BE2C (cell line): ENCODE data around the gene DPP10.

Experiments
- DNase-seq: peaks from one replicate; pipeline ENCODE4 v3.0.0-alpha.2; 2020
- H3K27me3 ChIP-seq: fragments of 250-450 bp; sonication (Bioruptor Pico); 2 replicates; pipeline ENCODE4 v1.5.1; 2020; ENCODE audit warnings: mild to moderate bottlenecking
- H3K36me3 ChIP-seq: fragments of 250-450 bp; sonication (Bioruptor Pico); 2 replicates; pipeline ENCODE4 v1.5.1; 2020; ENCODE audit warnings: mild to moderate bottlenecking
- H3K4me1 ChIP-seq: fragments of 250-450 bp; sonication (Bioruptor Pico); 2 replicates; pipeline ENCODE4 v1.5.1; 2020
- H3K4me3 ChIP-seq: 2 replicates; pipeline ENCODE4 v1.5.1; 2011; ENCODE audit warnings: low read depth, low read length
- H3K9me3 ChIP-seq: fragments of 250-450 bp; sonication (Bioruptor Pico); 2 replicates; pipeline ENCODE4 v1.5.1; 2020
- TF ChIP-seq, protein P1 (sequence below): IDR thresholded peaks from 2 replicates; pipeline ENCODE4 v1.5.1; 2012; ENCODE audit warnings: mild to moderate bottlenecking, low read depth, low read length

Gene DPP10

DNA sequence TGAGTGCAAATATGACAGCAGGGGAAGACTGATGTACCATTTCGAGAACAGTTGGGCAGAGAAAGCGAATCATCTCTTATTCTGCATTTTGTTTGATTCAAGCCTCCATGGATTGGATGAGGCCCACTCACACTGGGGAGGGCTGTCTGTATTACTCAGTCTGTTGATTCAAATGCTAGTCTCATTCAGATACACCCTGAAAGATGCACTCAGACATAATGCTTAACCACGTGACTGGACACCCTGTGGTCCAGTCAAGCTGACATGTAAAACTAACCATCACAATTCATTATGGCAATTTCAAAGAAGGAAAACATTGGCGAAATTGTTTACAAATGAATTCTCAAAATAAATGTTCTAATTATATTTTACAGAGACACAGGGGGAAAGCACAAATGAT, 1210.2 kb downstream of the DPP10 start:
- Histone ChIP-seq H3K4me1 (no peaks in the 10 kb centered on the region), H3K27me3 (no peaks in the 10 kb centered on the region), H3K9me3 (no peaks in the 10 kb centered on the region), H3K36me3 (no peaks in the 10 kb centered on the region), H3K4me3 (no peak overlapping the region)
- TF ChIP-seq, protein P1, sequence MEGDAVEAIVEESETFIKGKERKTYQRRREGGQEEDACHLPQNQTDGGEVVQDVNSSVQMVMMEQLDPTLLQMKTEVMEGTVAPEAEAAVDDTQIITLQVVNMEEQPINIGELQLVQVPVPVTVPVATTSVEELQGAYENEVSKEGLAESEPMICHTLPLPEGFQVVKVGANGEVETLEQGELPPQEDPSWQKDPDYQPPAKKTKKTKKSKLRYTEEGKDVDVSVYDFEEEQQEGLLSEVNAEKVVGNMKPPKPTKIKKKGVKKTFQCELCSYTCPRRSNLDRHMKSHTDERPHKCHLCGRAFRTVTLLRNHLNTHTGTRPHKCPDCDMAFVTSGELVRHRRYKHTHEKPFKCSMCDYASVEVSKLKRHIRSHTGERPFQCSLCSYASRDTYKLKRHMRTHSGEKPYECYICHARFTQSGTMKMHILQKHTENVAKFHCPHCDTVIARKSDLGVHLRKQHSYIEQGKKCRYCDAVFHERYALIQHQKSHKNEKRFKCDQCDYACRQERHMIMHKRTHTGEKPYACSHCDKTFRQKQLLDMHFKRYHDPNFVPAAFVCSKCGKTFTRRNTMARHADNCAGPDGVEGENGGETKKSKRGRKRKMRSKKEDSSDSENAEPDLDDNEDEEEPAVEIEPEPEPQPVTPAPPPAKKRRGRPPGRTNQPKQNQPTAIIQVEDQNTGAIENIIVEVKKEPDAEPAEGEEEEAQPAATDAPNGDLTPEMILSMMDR, result no peak
- no peak for DNase-seq

DNA sequence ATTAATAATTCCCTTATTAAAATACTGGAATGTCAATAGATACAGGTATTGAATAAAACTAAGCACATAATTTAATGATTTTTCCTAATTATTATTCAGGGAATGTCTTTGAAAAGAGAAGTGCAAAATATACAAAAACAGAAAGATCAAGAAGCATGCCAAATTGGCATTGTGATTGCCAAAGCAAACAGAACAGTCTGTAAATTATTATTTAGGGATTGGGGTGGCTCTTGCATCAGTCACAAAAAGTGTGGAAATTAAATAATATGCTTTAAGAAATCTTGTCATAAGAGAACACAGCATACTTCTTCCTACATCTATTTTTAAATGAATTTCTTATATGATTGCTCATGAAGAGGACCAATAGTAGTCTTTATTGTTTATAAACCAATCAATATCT, 1211.9 kb downstream of the DPP10 start:
- Histone ChIP-seq H3K9me3 (no peaks in the 10 kb centered on the region), H3K27me3 (no peaks in the 10 kb centered on the region), H3K4me1 (no peaks in the 10 kb centered on the region), H3K36me3 (no peaks in the 10 kb centered on the region), H3K4me3 (no peak overlapping the region)
- DNase-seq, result no peak
- TF ChIP-seq, protein P1, result no peak

DNA sequence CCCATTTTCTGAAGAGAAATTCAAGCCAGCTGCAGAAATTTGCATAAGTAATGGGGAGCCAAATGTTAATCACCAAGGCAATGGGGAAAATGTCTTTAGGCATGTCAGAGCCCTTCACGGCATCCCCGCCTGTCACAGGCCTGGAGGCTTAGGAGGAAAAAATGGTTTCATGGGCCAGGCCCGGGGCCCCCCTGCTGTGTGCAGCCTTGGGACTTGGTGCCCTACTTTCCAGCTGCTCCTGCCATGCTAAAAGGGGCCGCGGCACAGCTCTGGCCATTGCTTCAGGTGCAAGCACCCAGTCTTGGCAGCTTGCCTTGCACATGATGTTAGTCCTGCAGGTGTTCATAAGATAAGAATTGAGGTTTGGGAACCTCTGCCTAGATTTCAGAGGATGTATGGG, 1235.7 kb downstream of the DPP10 start:
- no peak overlapping the region for H3K4me3 ChIP-seq
- TF ChIP-seq, protein P1, result no peak
- H3K27me3 ChIP-seq, result no peaks in the 10 kb centered on the region
- H3K4me1 ChIP-seq, result no peaks in the 10 kb centered on the region
- DNase-seq, result no peak
- no peaks in the 10 kb centered on the region for H3K9me3 ChIP-seq
- H3K36me3 ChIP-seq, result no peaks in the 10 kb centered on the region

DNA sequence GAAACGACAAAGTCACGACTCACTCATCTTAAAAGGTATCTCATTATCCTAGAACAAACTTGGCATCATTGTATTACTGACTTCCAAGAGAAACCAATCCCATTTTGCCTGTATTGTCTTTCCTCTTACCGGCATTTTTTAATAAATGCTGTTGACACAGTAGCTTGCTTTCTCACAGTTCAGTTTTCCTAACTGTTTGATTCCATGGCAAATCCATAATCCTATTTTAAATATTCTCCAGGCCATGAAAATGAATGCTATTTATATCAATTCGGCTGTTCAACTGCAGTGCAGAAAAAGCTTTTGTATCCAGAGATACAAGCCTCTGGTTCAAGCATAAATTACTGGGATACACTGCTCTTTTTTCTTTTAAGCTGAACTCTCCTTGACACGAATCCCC, 1241.9 kb downstream of the DPP10 start:
- H3K36me3 ChIP-seq, result no peaks in the 10 kb centered on the region
- H3K27me3 ChIP-seq, result no peaks in the 10 kb centered on the region
- H3K4me3 ChIP-seq, result no peak overlapping the region
- no peaks in the 10 kb centered on the region for H3K9me3 ChIP-seq
- no peak for DNase-seq
- H3K4me1 ChIP-seq, result no peaks in the 10 kb centered on the region
- TF ChIP-seq, protein P1, result no peak

DNA sequence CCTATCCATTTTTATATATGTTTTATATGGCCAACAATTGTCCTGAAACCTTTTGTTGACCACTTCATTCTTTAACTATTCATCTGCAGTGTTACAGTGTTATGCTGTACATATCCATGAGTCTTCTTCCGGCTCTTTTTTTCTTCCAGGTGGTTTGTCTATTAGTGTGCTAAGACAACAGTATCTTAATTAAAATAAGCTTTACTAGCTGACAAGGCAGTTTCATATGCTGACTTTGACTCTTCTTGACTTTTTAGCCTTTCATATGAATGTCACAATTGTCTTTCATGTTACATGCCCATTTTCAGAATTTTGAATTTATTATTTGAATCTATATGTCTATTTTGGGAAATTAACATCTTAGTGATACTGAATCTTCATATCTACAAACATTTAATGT, 1249.0 kb downstream of the DPP10 start:
- Histone ChIP-seq H3K9me3 (no peaks in the 10 kb centered on the region), H3K27me3 (no peaks in the 10 kb centered on the region), H3K4me1 (no peaks in the 10 kb centered on the region), H3K36me3 (no peaks in the 10 kb centered on the region), H3K4me3 (no peak overlapping the region)
- DNase-seq, result no peak
- TF ChIP-seq, protein P1, result no peak

DNA sequence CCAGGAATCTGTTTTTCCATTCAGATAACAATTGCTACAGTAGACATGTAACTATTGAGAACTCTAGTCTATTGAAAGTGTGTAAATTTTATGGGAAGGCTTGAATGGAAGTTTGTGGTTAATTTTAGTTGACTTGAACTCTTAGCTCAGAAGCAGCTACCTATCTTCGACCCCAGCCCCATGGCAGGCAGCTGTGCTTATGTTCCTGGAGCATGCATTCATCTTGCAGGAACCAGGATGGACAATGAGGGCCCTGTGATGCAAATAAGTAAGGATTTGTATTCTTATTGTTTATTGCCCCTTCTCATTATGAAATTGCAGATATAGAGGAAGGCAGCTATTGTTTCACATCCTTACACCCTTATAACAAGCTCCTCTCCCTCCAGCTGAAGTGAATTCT, 1252.2 kb downstream of the DPP10 start:
- no peak for DNase-seq
- no peaks in the 10 kb centered on the region for H3K9me3 ChIP-seq
- no peaks in the 10 kb centered on the region for H3K36me3 ChIP-seq
- H3K4me3 ChIP-seq, result no peak overlapping the region
- TF ChIP-seq, protein P1, result no peak
- H3K4me1 ChIP-seq, result no peaks in the 10 kb centered on the region
- H3K27me3 ChIP-seq, result no peaks in the 10 kb centered on the region
